Measurements from ENCODE around the gene CYP19A1.

CYP19A1 gene

GRCh38 chr15:51252671-51253070, 85.7 kb downstream of the CYP19A1 start:
- DNase-seq = no peak

- DNase-seq = no peak
Observed at GRCh38 chr15:51251556-51251955, 86.8 kb downstream of the CYP19A1 start.

GRCh38 chr15:51250217-51251011, 88.0 kb downstream of the CYP19A1 start:
- DNase-seq = no peak

GRCh38 chr15:51245628-51246027, 92.8 kb downstream of the CYP19A1 start:
- no peak for DNase-seq

DNA sequence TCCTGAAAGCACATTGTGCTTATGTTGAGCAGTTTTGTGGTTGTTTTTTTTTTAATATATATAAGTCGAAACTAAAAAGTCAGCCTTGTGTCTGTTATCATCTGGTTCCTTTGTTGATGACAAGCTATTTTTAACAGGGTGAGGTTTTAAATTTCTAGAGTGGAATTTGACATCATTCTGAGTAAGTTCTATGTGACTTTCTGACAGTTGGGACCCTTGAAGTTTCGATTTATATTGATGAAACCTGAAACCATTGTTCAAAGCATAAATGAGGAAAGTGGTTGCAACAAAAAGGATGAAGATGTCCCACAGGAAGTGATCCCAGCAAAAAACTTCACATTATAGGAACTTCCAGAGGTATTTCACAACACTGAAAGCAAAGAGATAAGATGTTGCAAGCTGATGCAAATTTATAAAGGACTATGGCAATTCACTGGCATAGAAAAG, 94.0 kb downstream of the CYP19A1 start:
- DNase-seq = no peak

- no peak for DNase-seq
Observed at GRCh38 chr15:51243774-51244173, 94.6 kb downstream of the CYP19A1 start.

GRCh38 chr15:51240066-51240465, 98.3 kb downstream of the CYP19A1 start:
- DNase-seq = no peak

DNA sequence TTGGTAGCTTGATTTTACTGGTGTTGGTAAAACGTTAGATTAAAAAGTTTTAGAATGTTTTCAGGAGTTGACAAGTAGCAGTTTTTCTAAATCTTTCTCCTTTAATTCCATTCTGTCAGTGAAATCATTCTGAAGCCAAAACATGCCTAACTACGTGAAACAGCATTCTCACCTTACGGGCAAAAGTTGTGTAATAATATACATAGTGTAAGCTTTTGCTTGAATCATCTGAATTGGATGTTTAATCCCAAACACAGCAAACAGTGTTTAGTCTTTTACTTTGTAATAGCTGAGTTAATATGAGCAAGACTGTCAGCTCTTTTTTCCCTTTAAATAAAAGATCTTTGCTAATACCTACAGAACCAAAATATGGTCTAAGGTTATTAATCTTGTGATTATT, 100.6 kb downstream of the CYP19A1 start:
- DNase-seq = no peak

- no peak for DNase-seq
Observed at GRCh38 chr15:51234176-51234927, 104.0 kb downstream of the CYP19A1 start.

- no peak for DNase-seq
Observed at GRCh38 chr15:51232581-51232980, 105.8 kb downstream of the CYP19A1 start.

GRCh38 chr15:51229907-51230330, 108.5 kb downstream of the CYP19A1 start:
- DNase-seq = peak; percentile 6

DNA sequence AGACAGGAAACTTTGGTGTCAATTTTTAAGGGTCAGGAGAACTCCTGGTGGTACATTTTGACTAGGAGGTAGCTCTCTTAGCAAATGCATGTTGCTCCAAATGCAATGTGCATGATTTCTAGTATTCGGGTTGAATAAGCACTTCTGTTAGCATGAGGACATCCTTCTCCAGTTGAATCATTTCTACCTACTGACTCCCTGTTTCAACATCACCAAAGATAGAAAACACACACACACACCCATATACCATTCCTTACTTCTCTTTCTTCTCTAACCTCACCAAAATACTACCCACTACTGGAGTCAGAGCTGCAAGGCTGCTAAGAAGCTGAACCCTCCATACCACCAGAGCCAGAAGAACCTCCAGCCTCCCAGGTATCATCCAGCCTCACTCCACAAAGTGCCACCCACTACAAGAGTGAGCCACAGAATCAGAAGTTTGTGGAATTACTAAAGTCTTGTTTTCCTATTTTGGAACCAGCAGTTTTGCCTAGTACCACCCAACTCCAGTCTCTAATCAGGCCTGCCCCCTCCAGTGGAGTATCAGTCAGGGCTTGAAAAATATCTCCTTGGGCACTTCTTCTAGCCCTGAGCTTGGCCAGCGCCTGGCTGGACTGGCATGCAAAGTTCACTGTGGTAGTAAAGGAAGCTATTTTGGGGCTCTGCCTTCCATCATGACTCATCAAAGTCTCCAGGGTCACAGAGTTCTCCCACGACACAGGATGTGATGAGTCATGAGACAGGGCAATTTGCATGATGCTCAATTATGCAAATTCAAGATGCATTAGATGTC, 110.3 kb downstream of the CYP19A1 start:
- no peak for DNase-seq

DNA sequence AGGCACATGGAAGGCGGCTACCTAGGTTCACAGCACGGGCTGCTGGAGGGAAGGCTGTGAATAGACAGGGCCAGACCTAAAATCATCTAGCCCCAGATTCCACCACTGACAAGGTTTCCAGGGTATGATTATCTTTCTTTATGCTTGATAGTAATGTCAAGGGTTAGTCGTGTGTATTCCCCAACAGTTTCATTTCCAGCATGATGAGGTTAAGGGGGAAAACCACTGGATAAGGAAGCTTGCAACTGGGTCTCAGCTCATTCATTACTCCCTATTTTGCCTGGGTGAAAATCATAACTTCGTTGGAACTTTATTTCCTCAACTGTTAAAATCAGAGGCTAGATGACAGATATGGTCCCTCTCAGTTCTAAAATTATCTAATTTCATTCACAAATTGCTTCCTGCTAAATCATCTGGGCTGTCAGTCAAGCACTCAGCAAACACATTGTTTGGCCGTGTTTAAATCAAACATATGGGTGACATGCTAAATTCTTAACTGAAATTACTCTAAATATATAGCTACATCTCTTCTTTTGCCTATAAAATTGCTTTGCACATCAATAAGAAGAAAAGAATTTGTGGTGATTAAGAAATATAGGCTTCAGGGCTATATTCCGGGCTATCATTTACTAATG, 111.7 kb downstream of the CYP19A1 start:
- no peak for DNase-seq

DNA sequence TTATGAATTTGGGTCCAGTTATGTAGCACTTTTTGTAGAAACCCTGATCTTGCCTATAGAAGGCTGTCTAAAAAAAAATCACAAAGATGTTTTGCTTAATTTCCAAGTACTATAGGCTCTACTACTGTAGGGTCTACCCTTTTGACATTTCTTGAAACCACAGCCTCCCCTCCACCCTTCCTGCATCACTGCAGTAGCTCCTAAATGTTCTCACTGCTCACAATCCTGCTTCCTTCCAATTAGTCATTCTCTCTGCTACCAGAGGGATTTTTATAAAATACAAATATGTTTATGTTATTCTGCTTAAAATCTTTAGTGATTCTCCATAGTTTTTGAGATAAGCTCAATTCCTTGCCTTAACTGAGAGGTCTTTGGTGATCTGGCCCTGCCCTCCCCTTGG, 114.0 kb downstream of the CYP19A1 start:
- DNase-seq = no peak

DNA sequence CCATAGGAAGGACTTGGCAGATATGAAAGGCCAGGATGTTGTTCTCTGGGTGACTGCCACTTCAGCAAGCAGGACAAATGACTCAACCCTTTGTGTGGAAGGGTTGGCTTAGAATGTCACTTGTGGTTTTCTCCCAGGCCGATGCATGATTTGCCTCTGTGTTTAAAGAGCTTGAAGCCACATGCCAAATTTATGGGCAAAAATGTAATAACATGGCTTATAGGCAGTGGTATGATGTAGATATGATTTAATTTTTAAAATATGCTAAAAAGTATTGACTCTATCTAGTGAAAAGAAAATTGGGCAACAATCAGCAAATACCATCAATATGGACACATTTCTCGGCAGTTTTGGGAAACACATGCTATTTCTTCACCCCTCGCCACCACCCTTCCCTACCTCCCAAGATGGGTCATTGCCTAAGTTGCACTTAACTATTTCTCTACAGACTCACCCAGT, 114.6 kb downstream of the CYP19A1 start:
- DNase-seq = no peak

DNA sequence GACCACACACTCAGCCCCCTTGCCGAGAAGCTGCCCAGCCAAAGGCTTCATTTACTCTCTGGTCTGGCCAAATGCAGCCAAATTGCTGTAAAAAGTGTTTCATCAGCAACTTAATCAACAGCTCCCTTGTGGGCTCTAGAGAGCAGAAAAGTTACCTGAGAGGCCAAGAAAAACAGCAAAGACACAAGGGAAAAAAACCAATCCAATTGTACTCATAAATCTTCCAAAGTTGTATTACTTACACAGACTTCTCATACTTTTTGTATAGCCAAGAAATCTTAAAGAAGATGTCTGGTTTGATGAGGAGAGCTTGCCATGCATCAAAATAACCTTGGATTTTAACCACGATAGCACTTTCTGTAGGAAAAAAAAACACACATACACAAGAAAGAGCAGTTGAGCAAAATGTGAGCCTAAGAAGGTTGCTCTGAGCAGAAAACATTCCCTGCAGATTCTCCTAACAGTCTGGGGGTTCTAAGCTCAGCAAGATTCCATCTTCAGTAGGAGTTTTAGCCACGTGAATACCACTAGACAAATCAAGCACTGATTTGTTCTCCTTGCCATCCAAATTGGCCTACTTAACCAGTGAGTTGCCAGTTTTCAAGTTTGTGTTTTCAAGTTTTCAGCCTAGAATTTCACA, 120.0 kb downstream of the CYP19A1 start:
- no peak for DNase-seq

DNA sequence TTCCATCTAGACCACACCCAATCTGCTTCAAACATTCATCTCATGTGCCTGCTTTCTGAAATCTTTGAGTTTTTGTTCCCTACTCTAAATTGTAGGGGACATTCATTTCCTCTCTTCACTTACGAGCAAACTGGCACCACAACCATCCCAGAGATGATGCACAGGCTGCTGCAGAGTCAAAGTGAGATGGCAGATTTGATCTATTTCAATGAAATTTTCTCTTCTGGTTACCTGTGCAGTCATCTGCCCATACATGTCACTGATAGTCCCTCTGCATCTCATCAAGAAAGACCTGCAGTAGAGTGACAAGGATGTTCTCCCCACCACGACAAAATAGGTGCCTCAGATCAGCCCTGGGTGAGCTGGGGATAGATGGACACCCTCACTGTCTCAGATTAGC, 125.5 kb downstream of the CYP19A1 start:
- DNase-seq = no peak

DNA sequence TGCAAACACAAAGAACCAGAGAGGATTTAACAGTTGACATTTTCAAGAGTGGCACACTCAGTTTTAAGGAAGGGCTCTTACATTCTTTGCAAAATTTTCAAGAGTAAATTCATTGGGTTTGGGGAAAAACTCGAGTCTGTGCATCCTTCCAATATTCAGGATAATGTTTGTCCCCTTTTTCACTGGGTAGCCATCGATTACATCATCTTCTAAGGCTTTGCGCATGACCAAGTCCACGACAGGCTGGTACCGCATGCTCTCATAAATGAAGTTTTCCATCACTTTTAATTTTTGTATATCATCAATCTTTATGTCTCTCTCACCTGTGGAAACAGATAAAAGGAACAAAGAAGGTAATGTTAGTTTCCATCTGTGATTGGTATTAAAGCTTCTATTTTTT, 126.2 kb downstream of the CYP19A1 start:
- DNase-seq = no peak

GRCh38 chr15:51205050-51205975, 133.1 kb downstream of the CYP19A1 start:
- no peak for DNase-seq

DNA sequence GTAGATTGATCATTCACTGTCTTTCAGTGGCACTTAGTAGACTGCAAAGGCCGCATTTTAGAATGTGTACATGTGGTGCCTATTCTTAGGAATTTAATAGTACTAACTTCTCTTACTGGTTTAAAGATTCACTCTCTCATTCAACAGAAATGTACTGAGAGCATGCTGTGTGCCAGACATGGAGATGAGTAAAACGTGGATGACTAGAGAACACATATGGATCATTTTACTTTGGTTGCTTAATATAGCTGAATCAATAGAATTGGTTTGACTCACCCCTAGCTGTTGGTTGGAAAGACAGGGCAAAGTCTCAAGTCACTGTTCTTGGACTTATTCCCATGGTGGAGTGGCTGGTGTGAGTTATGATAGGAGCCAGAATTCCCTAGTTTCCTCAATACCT, 134.6 kb downstream of the CYP19A1 start:
- DNase-seq = no peak

DNA sequence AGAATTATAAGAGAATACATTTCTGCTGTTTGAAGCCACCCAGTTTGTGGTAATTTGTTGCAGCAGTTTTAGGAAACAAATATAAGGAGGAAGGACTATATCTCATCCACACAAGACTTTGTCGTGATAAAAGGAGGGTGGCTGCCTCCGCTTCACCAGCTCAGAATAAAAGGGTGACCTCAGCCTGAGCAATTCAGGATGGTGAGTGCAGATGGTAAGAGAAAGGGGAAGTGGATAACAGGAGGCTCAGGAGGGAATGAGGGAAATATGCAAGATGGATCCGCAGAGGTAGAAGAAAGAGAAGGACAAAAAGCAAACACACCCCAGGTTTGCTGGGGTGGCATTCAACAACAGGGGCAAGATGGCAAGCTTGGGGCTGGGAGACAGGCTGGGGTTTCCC, 135.6 kb downstream of the CYP19A1 start:
- no peak for DNase-seq
